ENCODE measurements around the gene KIAA0319L. TPM values are rescaled to one million over a fixed set of nuclear protein-coding genes. Genes with fewer than 3 reads are reported as not detected.
A peak's percentile ranks its signal among the peaks of the same experiment; 100 is the strongest.

Gene KIAA0319L
- total RNA-seq, 6 experiments from 2014 or later = 30.5 to 39.0 (median 31.8) TPM

DNA sequence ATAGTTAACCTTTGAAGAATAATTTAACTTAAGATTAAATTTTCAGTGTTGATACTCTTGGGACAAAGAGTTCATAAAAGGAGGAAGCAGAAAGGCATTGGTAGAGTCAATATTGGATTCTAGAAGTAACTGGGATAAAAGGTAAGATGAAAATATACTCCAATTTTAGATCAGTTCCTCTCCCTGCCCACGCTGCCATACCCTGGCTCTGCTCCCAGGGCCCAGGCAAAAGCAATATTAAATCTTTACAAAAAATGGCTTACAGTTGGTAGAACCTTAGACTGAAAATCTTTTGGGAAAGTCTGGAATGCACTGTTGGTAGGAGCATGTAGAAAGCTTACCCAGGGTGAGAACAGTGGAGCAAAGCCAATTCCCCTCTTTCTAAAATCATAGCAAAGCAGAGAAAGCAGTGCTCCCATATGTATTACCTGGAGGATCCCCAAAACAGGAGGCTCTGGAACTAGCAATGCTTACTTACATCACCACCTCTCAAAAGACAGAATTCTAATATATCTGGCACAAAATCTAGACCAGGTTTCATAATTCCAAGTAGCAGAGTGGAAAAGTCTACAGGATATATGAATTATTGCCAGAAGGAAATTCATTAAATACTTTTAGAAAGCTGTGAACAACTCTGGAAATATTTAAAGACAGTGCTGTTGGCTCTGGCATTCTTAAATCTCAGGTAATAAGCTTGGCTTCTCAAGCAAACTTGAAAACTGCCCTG lies 24.5 kb downstream of the KIAA0319L start:
- TF ChIP-seq CTCF (IDR thresholded peaks at IDR 0.05) = no peak
- Mint-ChIP-seq H3K4me1 (ENCODE audit: low read depth) (peaks cover 47% of the 10 kb centered on the region), H3K27me3 (ENCODE audit: insufficient read depth) (no peaks in the 10 kb centered on the region), H3K36me3 (ENCODE audit: low read depth) (peaks cover 30% of the 10 kb centered on the region), H3K27ac (peak overlapping the region; percentile 42; the same call in 1 of the 2 replicates), H3K4me3 (no peak overlapping the region), H3K9me3 (peaks cover 10% of the 10 kb centered on the region)
- no peak for DNase-seq

DNA sequence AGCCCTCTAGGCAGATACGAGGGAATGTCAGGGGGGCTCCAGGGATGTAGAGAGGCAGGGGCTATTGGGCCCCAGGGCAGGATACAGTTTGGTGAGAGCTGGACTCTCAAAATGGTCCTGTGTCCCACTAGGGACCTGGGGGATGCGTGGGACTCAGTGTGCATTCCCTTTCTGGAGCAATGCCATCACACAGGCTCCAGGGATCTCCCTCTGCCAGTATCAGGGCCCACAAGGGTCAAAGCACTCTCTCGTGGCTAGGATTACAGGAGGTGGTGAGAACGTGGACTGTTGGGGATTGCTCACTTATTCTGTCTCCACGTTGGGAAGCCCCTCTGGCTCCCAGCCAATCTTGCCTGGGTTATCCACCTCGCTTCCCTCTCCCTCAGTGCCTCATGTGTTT lies 25.8 kb downstream of the KIAA0319L start:
- Mint-ChIP-seq H3K36me3 (ENCODE audit: low read depth) (peaks cover 38% of the 10 kb centered on the region), H3K9me3 (peaks cover 10% of the 10 kb centered on the region), H3K27me3 (ENCODE audit: insufficient read depth) (no peaks in the 10 kb centered on the region), H3K27ac (no peak overlapping the region), H3K4me1 (ENCODE audit: low read depth) (peaks cover 35% of the 10 kb centered on the region), H3K4me3 (no peak overlapping the region)
- DNase-seq = no peak
- no peak for TF ChIP-seq CTCF (IDR thresholded peaks at IDR 0.05)

DNA sequence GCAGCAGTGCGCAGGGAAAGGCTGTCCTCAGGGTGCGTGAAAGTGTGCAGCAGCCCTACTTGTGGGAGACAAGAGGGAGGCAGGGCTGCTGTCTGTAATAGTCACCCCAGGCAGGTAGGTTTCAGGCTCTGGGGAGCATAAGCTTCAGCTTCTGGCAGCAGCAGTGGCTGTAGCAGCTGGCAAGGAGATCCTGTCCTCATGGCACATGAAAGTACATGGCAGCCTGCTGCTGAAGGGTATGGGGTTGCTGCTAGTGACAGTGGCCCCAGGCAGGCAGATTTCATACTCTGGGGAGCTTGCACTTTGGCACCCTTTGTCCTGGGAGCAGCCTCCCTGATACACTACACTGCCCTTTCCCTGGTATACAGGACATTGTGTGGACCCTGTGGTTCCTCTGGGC lies 26.3 kb downstream of the KIAA0319L start:
- peaks cover 38% of the 10 kb centered on the region for H3K36me3 Mint-ChIP-seq (ENCODE audit: low read depth)
- no peaks in the 10 kb centered on the region for H3K27me3 Mint-ChIP-seq (ENCODE audit: insufficient read depth)
- no peak for DNase-seq
- no peak overlapping the region for H3K4me3 Mint-ChIP-seq
- H3K9me3 Mint-ChIP-seq = peaks cover 10% of the 10 kb centered on the region
- no peak overlapping the region for H3K27ac Mint-ChIP-seq
- TF ChIP-seq CTCF (IDR thresholded peaks at IDR 0.05) = no peak
- H3K4me1 Mint-ChIP-seq (ENCODE audit: low read depth) = peaks cover 32% of the 10 kb centered on the region

GRCh38 chr1:35530168-35530567 lies 27.0 kb downstream of the KIAA0319L start:
- TF ChIP-seq CTCF (IDR thresholded peaks at IDR 0.05) = no peak
- peaks cover 44% of the 10 kb centered on the region for H3K36me3 Mint-ChIP-seq (ENCODE audit: low read depth)
- DNase-seq = no peak
- H3K27me3 Mint-ChIP-seq (ENCODE audit: insufficient read depth) = no peaks in the 10 kb centered on the region
- H3K4me1 Mint-ChIP-seq (ENCODE audit: low read depth) = peaks cover 24% of the 10 kb centered on the region
- no peak overlapping the region for H3K4me3 Mint-ChIP-seq
- H3K9me3 Mint-ChIP-seq = peaks cover 10% of the 10 kb centered on the region
- H3K27ac Mint-ChIP-seq = no peak overlapping the region

- H3K27me3 Mint-ChIP-seq (ENCODE audit: insufficient read depth) = no peaks in the 10 kb centered on the region
- H3K9me3 Mint-ChIP-seq = peaks cover 4% of the 10 kb centered on the region; the same call in 1 of the 2 replicates
- H3K36me3 Mint-ChIP-seq (ENCODE audit: low read depth) = peaks cover 40% of the 10 kb centered on the region
- H3K4me1 Mint-ChIP-seq (ENCODE audit: low read depth) = no peaks in the 10 kb centered on the region
- TF ChIP-seq CTCF (IDR thresholded peaks at IDR 0.05) = no peak
- no peak overlapping the region for H3K27ac Mint-ChIP-seq
- no peak overlapping the region for H3K4me3 Mint-ChIP-seq
- no peak for DNase-seq
Measured at GRCh38 chr1:35524106-35524505, 33.1 kb downstream of the KIAA0319L start.

Data from HFFc6 (cell line).